HG02588 (cell line): ENCODE results near the gene PLEKHM3.
"Not testable (repeated sequence)": the region's sequence is repeated elsewhere in the genome, so short reads cannot be mapped to it uniquely, and the experiment has no call there.

Experiments used
- ATAC-seq: cut with Tn5 transposase; IDR thresholded peaks from one replicate; pipeline ENCODE4 v1.9.1; 2021; ENCODE audit warnings: mild to moderate bottlenecking, moderate library complexity; ENCODE audit not compliant: unreplicated experiment

Gene PLEKHM3

GRCh38 chr2:207833251-207833751 lies 192.0 kb downstream of the PLEKHM3 start:
- peak; percentile 88 for ATAC-seq

- ATAC-seq = no peak
Measured at GRCh38 chr2:207831584-207832248, 193.6 kb downstream of the PLEKHM3 start.

GRCh38 chr2:207830778-207831438 lies 194.4 kb downstream of the PLEKHM3 start:
- no peak for ATAC-seq

GRCh38 chr2:207828361-207829057 lies 196.8 kb downstream of the PLEKHM3 start:
- no peak for ATAC-seq

GRCh38 chr2:207825978-207826377 lies 199.3 kb downstream of the PLEKHM3 start:
- no peak for ATAC-seq

- ATAC-seq = no peak
Measured at GRCh38 chr2:207825045-207825954, 200.0 kb downstream of the PLEKHM3 start.

GRCh38 chr2:207823865-207824264 lies 201.5 kb downstream of the PLEKHM3 start:
- ATAC-seq = no peak

- ATAC-seq = no peak
Measured at GRCh38 chr2:207819839-207820784, 205.2 kb downstream of the PLEKHM3 start.

GRCh38 chr2:207819021-207819797 lies 206.1 kb downstream of the PLEKHM3 start:
- ATAC-seq = no peak

GRCh38 chr2:207816546-207816945 lies 208.8 kb downstream of the PLEKHM3 start:
- no peak for ATAC-seq

- ATAC-seq = no peak
Measured at GRCh38 chr2:207815254-207815653, 210.1 kb downstream of the PLEKHM3 start.

- ATAC-seq = no peak
Measured at GRCh38 chr2:207813942-207814341, 211.4 kb downstream of the PLEKHM3 start.

GRCh38 chr2:207813221-207813916 lies 212.0 kb downstream of the PLEKHM3 start:
- ATAC-seq = no peak

- no peak for ATAC-seq
Measured at GRCh38 chr2:207812726-207813080, 212.6 kb downstream of the PLEKHM3 start.

GRCh38 chr2:207812058-207812725 lies 213.1 kb downstream of the PLEKHM3 start:
- no peak for ATAC-seq

GRCh38 chr2:207811658-207812057 lies 213.7 kb downstream of the PLEKHM3 start:
- ATAC-seq = not testable (repeated sequence)

- no peak for ATAC-seq
Measured at GRCh38 chr2:207810200-207810788, 215.0 kb downstream of the PLEKHM3 start.
